ENCODE results near the gene TLX2. TPM values are rescaled to one million over a fixed set of nuclear protein-coding genes. Genes with fewer than 3 reads are reported as not detected.

TLX2 gene
- total and polyA plus RNA-seq, 4 donors = not detected

- peak; percentile 82 for DNase-seq (ENCODE audit: low spot score)
- Histone ChIP-seq H3K27ac (ENCODE audit: low read depth in 1 of 2, low read length in 2 of 2) (peak within 1 kb of the TSS; percentile 40 to 53), H3K4me3 (ENCODE audit: low read depth in 1 of 3, low read length in 3 of 3) (peak within 1 kb of the TSS; percentile 30 to 62 (median 53)), H3K27me3 (ENCODE audit: control insufficient read depth in 4 of 4, insufficient read depth in 4 of 4, low read length in 3 of 4) (no peaks in the 10 kb centered on the region), H3K4me1 (ENCODE audit: control insufficient read depth in 4 of 4, insufficient read depth in 4 of 4, low read length in 3 of 4) (peaks cover 1 to 9% (median 7%) of the 10 kb centered on the region in 4 donors), H3K9ac (ENCODE audit: low read depth in 1 of 2, low read length in 2 of 2) (no peak within 1 kb of the TSS), H3K36me3 (ENCODE audit: control insufficient read depth in 4 of 4, insufficient read depth in 3 of 4, low read depth in 1 of 4, low read length in 3 of 4) (no peaks in the 10 kb centered on the region), H3K9me3 (ENCODE audit: control insufficient read depth in 4 of 4, low read length in 3 of 4) (no peaks in the 10 kb centered on the region)
- TF ChIP-seq, protein P1, sequence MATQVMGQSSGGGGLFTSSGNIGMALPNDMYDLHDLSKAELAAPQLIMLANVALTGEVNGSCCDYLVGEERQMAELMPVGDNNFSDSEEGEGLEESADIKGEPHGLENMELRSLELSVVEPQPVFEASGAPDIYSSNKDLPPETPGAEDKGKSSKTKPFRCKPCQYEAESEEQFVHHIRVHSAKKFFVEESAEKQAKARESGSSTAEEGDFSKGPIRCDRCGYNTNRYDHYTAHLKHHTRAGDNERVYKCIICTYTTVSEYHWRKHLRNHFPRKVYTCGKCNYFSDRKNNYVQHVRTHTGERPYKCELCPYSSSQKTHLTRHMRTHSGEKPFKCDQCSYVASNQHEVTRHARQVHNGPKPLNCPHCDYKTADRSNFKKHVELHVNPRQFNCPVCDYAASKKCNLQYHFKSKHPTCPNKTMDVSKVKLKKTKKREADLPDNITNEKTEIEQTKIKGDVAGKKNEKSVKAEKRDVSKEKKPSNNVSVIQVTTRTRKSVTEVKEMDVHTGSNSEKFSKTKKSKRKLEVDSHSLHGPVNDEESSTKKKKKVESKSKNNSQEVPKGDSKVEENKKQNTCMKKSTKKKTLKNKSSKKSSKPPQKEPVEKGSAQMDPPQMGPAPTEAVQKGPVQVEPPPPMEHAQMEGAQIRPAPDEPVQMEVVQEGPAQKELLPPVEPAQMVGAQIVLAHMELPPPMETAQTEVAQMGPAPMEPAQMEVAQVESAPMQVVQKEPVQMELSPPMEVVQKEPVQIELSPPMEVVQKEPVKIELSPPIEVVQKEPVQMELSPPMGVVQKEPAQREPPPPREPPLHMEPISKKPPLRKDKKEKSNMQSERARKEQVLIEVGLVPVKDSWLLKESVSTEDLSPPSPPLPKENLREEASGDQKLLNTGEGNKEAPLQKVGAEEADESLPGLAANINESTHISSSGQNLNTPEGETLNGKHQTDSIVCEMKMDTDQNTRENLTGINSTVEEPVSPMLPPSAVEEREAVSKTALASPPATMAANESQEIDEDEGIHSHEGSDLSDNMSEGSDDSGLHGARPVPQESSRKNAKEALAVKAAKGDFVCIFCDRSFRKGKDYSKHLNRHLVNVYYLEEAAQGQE (IDR thresholded peaks at IDR 0.05) = no peak
- under 1% methylated on average over 73 of the region's 73 CpGs for WGBS
Observed at GRCh38 chr2:74553892-74554819, 39.9 kb downstream of the TLX2 start, which contains the start of the genes DOK1 and LOXL3. Gene DOK1, plus strand, starts transcription at chr2:74554720. Its CDS starts 35 bp downstream, at chr2:74554755. Gene LOXL3, minus strand, starts transcription at chr2:74553942. Its CDS starts 1,308 bp downstream, at chr2:74552634.

GRCh38 chr2:74554820-74555531 is 40.7 kb downstream of the TLX2 start:
- Histone ChIP-seq H3K36me3 (ENCODE audit: control insufficient read depth in 4 of 4, insufficient read depth in 3 of 4, low read depth in 1 of 4, low read length in 3 of 4) (no peaks in the 10 kb centered on the region), H3K4me3 (ENCODE audit: low read depth in 1 of 3, low read length in 3 of 3) (peak overlapping the region; percentile 30 to 62 (median 53)), H3K27ac (ENCODE audit: low read depth in 1 of 2, low read length in 2 of 2) (peak overlapping the region; percentile 40 to 53), H3K4me1 (ENCODE audit: control insufficient read depth in 4 of 4, insufficient read depth in 4 of 4, low read length in 3 of 4) (peaks cover 0 to 4% (median 2%) of the 10 kb centered on the region in 4 donors), H3K9ac (ENCODE audit: low read depth in 1 of 2, low read length in 2 of 2) (no peak overlapping the region), H3K9me3 (ENCODE audit: control insufficient read depth in 4 of 4, low read length in 3 of 4) (no peaks in the 10 kb centered on the region), H3K27me3 (ENCODE audit: control insufficient read depth in 4 of 4, insufficient read depth in 4 of 4, low read length in 3 of 4) (no peaks in the 10 kb centered on the region)
- 12% methylated on average over 58 of the region's 58 CpGs for WGBS
- peak; percentile 56 for DNase-seq (ENCODE audit: low spot score)
- TF ChIP-seq HNF4A (conservative IDR thresholded peaks at IDR 0.05) (no peak), TAF1 (conservative IDR thresholded peaks at IDR 0.05) (no peak), JUND (IDR thresholded peaks at IDR 0.05) (no peak), YY1 (IDR thresholded peaks at IDR 0.05) (peak; percentile 24), RXRA (IDR thresholded peaks at IDR 0.05) (no peak), FOXA1 (IDR thresholded peaks at IDR 0.05) (no peak), SP1 (IDR thresholded peaks at IDR 0.05) (no peak), EGR1 (IDR thresholded peaks at IDR 0.05; ENCODE audit: low read depth in 2 of 2) (no peak)
- TF ChIP-seq, protein P2, sequence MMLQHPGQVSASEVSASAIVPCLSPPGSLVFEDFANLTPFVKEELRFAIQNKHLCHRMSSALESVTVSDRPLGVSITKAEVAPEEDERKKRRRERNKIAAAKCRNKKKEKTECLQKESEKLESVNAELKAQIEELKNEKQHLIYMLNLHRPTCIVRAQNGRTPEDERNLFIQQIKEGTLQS (IDR thresholded peaks at IDR 0.05) = no peak

- WGBS = 78% methylated on average over 17 of the region's 17 CpGs
- no peaks in the 10 kb centered on the region for H3K9me3 ChIP-seq (ENCODE audit: control insufficient read depth in 4 of 4, low read length in 3 of 4)
- DNase-seq (ENCODE audit: low spot score) = no peak
- peak overlapping the region in 2 of 3 donors; percentile 53 to 62 for H3K4me3 ChIP-seq (ENCODE audit: low read depth in 1 of 3, low read length in 3 of 3)
- no peak overlapping the region for H3K9ac ChIP-seq (ENCODE audit: low read depth in 1 of 2, low read length in 2 of 2)
- H3K36me3 ChIP-seq (ENCODE audit: control insufficient read depth in 4 of 4, insufficient read depth in 3 of 4, low read depth in 1 of 4, low read length in 3 of 4) = no peaks in the 10 kb centered on the region
- peaks cover 0 to 4% (median 2%) of the 10 kb centered on the region in 4 donors for H3K4me1 ChIP-seq (ENCODE audit: control insufficient read depth in 4 of 4, insufficient read depth in 4 of 4, low read length in 3 of 4)
- H3K27me3 ChIP-seq (ENCODE audit: control insufficient read depth in 4 of 4, insufficient read depth in 4 of 4, low read length in 3 of 4) = no peaks in the 10 kb centered on the region
- no peak overlapping the region for H3K27ac ChIP-seq (ENCODE audit: low read depth in 1 of 2, low read length in 2 of 2)
- TF ChIP-seq JUND (IDR thresholded peaks at IDR 0.05) = no peak
- TF ChIP-seq RAD21 (IDR thresholded peaks at IDR 0.05) = no peak
- TF ChIP-seq FOXA1 (IDR thresholded peaks at IDR 0.05) = no peak
- TF ChIP-seq, protein P1 (IDR thresholded peaks at IDR 0.05) = no peak
- TF ChIP-seq GABPA (IDR thresholded peaks at IDR 0.05 in 1 of 2, conservative IDR thresholded peaks at IDR 0.05 in 1 of 2) = no peak
- TF ChIP-seq, protein P3, sequence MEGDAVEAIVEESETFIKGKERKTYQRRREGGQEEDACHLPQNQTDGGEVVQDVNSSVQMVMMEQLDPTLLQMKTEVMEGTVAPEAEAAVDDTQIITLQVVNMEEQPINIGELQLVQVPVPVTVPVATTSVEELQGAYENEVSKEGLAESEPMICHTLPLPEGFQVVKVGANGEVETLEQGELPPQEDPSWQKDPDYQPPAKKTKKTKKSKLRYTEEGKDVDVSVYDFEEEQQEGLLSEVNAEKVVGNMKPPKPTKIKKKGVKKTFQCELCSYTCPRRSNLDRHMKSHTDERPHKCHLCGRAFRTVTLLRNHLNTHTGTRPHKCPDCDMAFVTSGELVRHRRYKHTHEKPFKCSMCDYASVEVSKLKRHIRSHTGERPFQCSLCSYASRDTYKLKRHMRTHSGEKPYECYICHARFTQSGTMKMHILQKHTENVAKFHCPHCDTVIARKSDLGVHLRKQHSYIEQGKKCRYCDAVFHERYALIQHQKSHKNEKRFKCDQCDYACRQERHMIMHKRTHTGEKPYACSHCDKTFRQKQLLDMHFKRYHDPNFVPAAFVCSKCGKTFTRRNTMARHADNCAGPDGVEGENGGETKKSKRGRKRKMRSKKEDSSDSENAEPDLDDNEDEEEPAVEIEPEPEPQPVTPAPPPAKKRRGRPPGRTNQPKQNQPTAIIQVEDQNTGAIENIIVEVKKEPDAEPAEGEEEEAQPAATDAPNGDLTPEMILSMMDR (IDR thresholded peaks at IDR 0.05; ENCODE audit: low read depth, low read length, missing input control) = no peak
- TF ChIP-seq, protein P4, sequence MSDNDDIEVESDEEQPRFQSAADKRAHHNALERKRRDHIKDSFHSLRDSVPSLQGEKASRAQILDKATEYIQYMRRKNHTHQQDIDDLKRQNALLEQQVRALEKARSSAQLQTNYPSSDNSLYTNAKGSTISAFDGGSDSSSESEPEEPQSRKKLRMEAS (IDR thresholded peaks at IDR 0.05) = no peak
- TF ChIP-seq SP1 (IDR thresholded peaks at IDR 0.05) = no peak
- no peak for TF ChIP-seq YY1 (IDR thresholded peaks at IDR 0.05)
- no peak for TF ChIP-seq TAF1 (conservative IDR thresholded peaks at IDR 0.05)
Observed at GRCh38 chr2:74555610-74556103, 41.4 kb downstream of the TLX2 start.

Data from liver (tissue), 9 donors.